GM12878 (cell line): Measurements from ENCODE around the gene EML3. TPM values are rescaled to one million over a fixed set of nuclear protein-coding genes. Genes with fewer than 3 reads are reported as not detected.
A peak's percentile ranks its signal among the peaks of the same experiment; 100 is the strongest.

Source experiments
- ATAC-seq: fragments of 200-7000 bp; cut with Tn5 transposase; 3 replicates; pipeline ENCODE4 v1.9.1; 2020; ENCODE audit warnings: mild to moderate bottlenecking, moderate library complexity
- BruUV-seq: library from RNA; stranded (reverse); fragments of 400-500 nt; replicated peaks from 2 replicates; lab custom pipeline; 2021; lab: Mats Ljungman, UMichigan
- CTCF ChIA-PET: fragments of 300-600 bp; sonication (Branson Sonifier 250); formaldehyde crosslinking; extraction: SDS; loops from one replicate; lab custom pipeline; 2021; ENCODE audit warnings: inconsistent platforms; lab: Yijun Ruan, JAX
- POLR2A ChIA-PET: fragments of 350-600 bp; formaldehyde crosslinking; extraction: SDS; loops from one replicate; lab custom pipeline; 2021; ENCODE audit warnings: inconsistent platforms; lab: Charles Lee
- RAD21 ChIA-PET: fragments of 300-600 bp; sonication (Branson Sonifier 250); formaldehyde crosslinking; loops from one replicate; lab custom pipeline; 2023; ENCODE audit warnings: antibody characterized with exemption; ENCODE audit not compliant: unreplicated experiment; lab: Charles Lee
- SMC1A ChIA-PET: fragments of 300-600 bp; sonication (Branson Sonifier 250); formaldehyde crosslinking; loops from one replicate; lab custom pipeline; 2023; ENCODE audit not compliant: unreplicated experiment, uncharacterized antibody; lab: Charles Lee
- DNase-seq: peaks from one replicate; pipeline ENCODE4 v3.0.0-alpha.2; 2011; ENCODE audit warnings: low read depth, low spot score
- FAIRE-seq: peaks from 3 replicates; lab custom pipeline; 2011; peaks lifted over from hg19 to GRCh38; lab: Jason Lieb, UNC
- H2AFZ ChIP-seq: 2 replicates; pipeline ENCODE4 v1.6.0; 2011; ENCODE audit warnings: low read depth, low read length, control low read depth; ENCODE audit not compliant: control insufficient read depth
- H3K27ac ChIP-seq: 2 replicates; pipeline ENCODE4 v1.5.1; 2011; ENCODE audit warnings: control low read depth; ENCODE audit not compliant: control insufficient read depth, insufficient read depth
- H3K27me3 ChIP-seq, 2 experiments: replicated peaks in 1 of 2; 2 replicates each; pipeline versions ENCODE4 v1.6.0 to v1.6.1; 2011; ENCODE audit warnings: low read length in 1 of 2; ENCODE audit not compliant: control insufficient read depth in 2 of 2, insufficient read depth in 2 of 2
- H3K36me3 ChIP-seq, 2 experiments: 2 replicates each; pipeline ENCODE4 v1.5.1; 2011; ENCODE audit warnings: low read length in 1 of 2; ENCODE audit not compliant: control insufficient read depth in 2 of 2, insufficient read depth in 2 of 2
- H3K4me1 ChIP-seq: 2 replicates; pipeline ENCODE4 v1.6.1; 2011; ENCODE audit warnings: mild to moderate bottlenecking, low read length, moderate library complexity, mixed read lengths; ENCODE audit not compliant: control insufficient read depth, insufficient read depth
- H3K4me2 ChIP-seq: 2 replicates; pipeline ENCODE4 v1.6.0; 2011; ENCODE audit warnings: control low read depth; ENCODE audit not compliant: control insufficient read depth, insufficient read depth
- H3K4me3 ChIP-seq: fragments of 200-600 bp; sonication (generic); 2 replicates; pipeline ENCODE4 v1.5.1; 2016
- H3K79me2 ChIP-seq: 2 replicates; pipeline ENCODE4 v1.6.0; 2011; ENCODE audit warnings: low read length; ENCODE audit not compliant: control insufficient read depth, insufficient read depth
- H3K9ac ChIP-seq: 2 replicates; pipeline ENCODE4 v1.8.0; 2011; ENCODE audit warnings: low read length, control low read depth, mixed read lengths; ENCODE audit not compliant: control insufficient read depth, insufficient read depth
- H3K9me3 ChIP-seq: replicated peaks from 3 replicates; pipeline ENCODE4 v1.5.1; 2011; ENCODE audit warnings: mild to moderate bottlenecking, low read length; ENCODE audit not compliant: control insufficient read depth, insufficient read depth
- H4K20me1 ChIP-seq: 2 replicates; pipeline ENCODE4 v1.6.0; 2011; ENCODE audit not compliant: control insufficient read depth, insufficient read depth
- BHLHE40 ChIP-seq, 2 experiments: fragments of 450-650 bp in 1 of 2; IDR thresholded peaks; 2 replicates each; pipeline ENCODE4 v1.6.1; 2011 to 2017; ENCODE audit warnings: low read depth in 2 of 2, borderline replicate concordance in 1 of 2, improper control_type of control experiment in 1 of 2, low read length in 1 of 2, mild to moderate bottlenecking in 1 of 2
- CBFB ChIP-seq: IDR thresholded peaks from 2 replicates; pipeline ENCODE4 v1.6.1; 2016; ENCODE audit warnings: antibody characterized with exemption, low read depth
- CHD1 ChIP-seq: IDR thresholded peaks from 2 replicates; pipeline ENCODE4 v1.6.1; 2012; ENCODE audit warnings: low read depth, low read length, improper control_type of control experiment
- CREM ChIP-seq: IDR thresholded peaks from 2 replicates; pipeline ENCODE4 v1.6.1; 2014; ENCODE audit warnings: antibody characterized with exemption, low read depth
- FOXM1 ChIP-seq: IDR thresholded peaks from 2 replicates; pipeline ENCODE4 v1.6.1; 2012; ENCODE audit warnings: low read depth, mild to moderate bottlenecking, inconsistent platforms, low read length, moderate library complexity
- HDGF ChIP-seq: fragments of 450-650 bp; IDR thresholded peaks from 2 replicates; pipeline ENCODE4 v1.6.1; 2016; ENCODE audit warnings: antibody characterized with exemption
- MTA3 ChIP-seq: IDR thresholded peaks from 2 replicates; pipeline ENCODE4 v1.6.1; 2012; ENCODE audit warnings: low read length, inconsistent platforms, borderline replicate concordance
- MXI1 ChIP-seq: fragments of 150-350 bp; IDR thresholded peaks from 2 replicates; pipeline ENCODE4 v1.6.1; 2011; ENCODE audit warnings: low read depth, mild to moderate bottlenecking, inconsistent platforms, low read length, improper control_type of control experiment
- POLR2A ChIP-seq: IDR thresholded peaks from 2 replicates; pipeline ENCODE4 v1.6.1; 2011; ENCODE audit warnings: low read depth, mild to moderate bottlenecking, low read length
- RAD21 ChIP-seq: IDR thresholded peaks from 2 replicates; pipeline ENCODE4 v1.6.1; 2011; ENCODE audit warnings: mild to moderate bottlenecking, low read depth, low read length, moderate library complexity; ENCODE audit not compliant: insufficient read depth
- RBBP5 ChIP-seq: fragments of 200-600 bp; sonication (generic); conservative IDR thresholded peaks from 2 replicates; pipeline ENCODE4 v1.6.1; 2016
- RUNX3 ChIP-seq: IDR thresholded peaks from 2 replicates; pipeline ENCODE4 v1.6.1; 2012; ENCODE audit warnings: low read length, inconsistent platforms
- SIN3A ChIP-seq: IDR thresholded peaks from 2 replicates; pipeline ENCODE4 v1.6.1; 2012; ENCODE audit warnings: low read depth, low read length, improper control_type of control experiment
- SMAD5 ChIP-seq: IDR thresholded peaks from 2 replicates; pipeline ENCODE4 v1.6.1; 2016; ENCODE audit warnings: antibody characterized with exemption, low read depth
- SMARCA5 ChIP-seq: fragments of 450-650 bp; IDR thresholded peaks from 2 replicates; pipeline ENCODE4 v1.6.1; 2017; ENCODE audit warnings: mild to moderate bottlenecking
- SMC3 ChIP-seq: IDR thresholded peaks from 2 replicates; pipeline ENCODE4 v1.6.1; 2011; ENCODE audit warnings: low read length, improper control_type of control experiment, borderline replicate concordance
- TBL1XR1 ChIP-seq: IDR thresholded peaks from 2 replicates; pipeline ENCODE4 v1.6.1; 2012; ENCODE audit warnings: low read depth, low read length, improper control_type of control experiment
- YY1 ChIP-seq: IDR thresholded peaks from 2 replicates; pipeline ENCODE4 v1.6.1; 2011; ENCODE audit warnings: low read depth, mild to moderate bottlenecking, low read length
- WGBS: methylation state at CpG from one replicate; pipeline ENCODE4 v1.1.6; 2016; ENCODE audit warnings: low lambda C conversion rate; ENCODE audit not compliant: insufficient replicate concordance, insufficient coverage; ENCODE audit errors: missing lambda C conversion rate; 5-methylcytosine and 5-hydroxymethylcytosine counted together
- in situ Hi-C: fragments of 300-500 bp; cut with MboI; formaldehyde crosslinking; loops from 9 replicates; pipeline ENCODE4 v1.14.3; 2018; ENCODE audit warnings: mixed read lengths
- intact Hi-C: fragments of 100-400 bp; cut with micrococcal nuclease; formaldehyde crosslinking; loops from one replicate; pipeline ENCODE4 v1.14.2; 2022; ENCODE audit not compliant: unreplicated experiment
- polyA plus RNA-seq, 11 experiments: library from polyadenylated mRNA; depleted of rRNA in 4 of 11; unstranded in 6 of 11; stranded (reverse) in 5 of 11; fragments of >200 nt; fragmentation: Nextera tagmentation in 4 of 11; fragmentation: Illumina TruSeq in 1 of 11; extraction: Ambion mirVana in 4 of 11; extraction: Trizol in 1 of 11; gene quantifications; 1 replicate in 1 of 11; 2 replicates in 10 of 11; pipeline versions ENCODE4 v1.2.1 to v1.2.3, GENCODE V29; 2011 to 2016; ENCODE audit warnings: inconsistent platforms in 2 of 11, missing spikeins in 2 of 11, low read depth in 1 of 11
- total RNA-seq, 4 experiments: library from RNA; depleted of rRNA in 3 of 4; stranded (reverse); fragments of >200 nt in 3 of 4; fragmentation: Illumina TruSeq in 1 of 4; extraction: Trizol in 1 of 4; gene quantifications; 2 replicates each; pipeline versions ENCODE4 v1.2.1 to v1.2.3, GENCODE V29; 2013 to 2021
- TF ChIP-seq, protein P1 (sequence below), 3 experiments: IDR thresholded peaks in 2 of 3; conservative IDR thresholded peaks in 1 of 3; 2 replicates each; pipeline ENCODE4 v1.5.1; 2011; ENCODE audit warnings: low read depth in 3 of 3, low read length in 3 of 3, mild to moderate bottlenecking in 3 of 3, control low read depth in 2 of 3, moderate library complexity in 2 of 3, inconsistent platforms in 1 of 3, mixed read lengths in 1 of 3; ENCODE audit not compliant: control insufficient read depth in 2 of 3, insufficient read depth in 1 of 3; ENCODE audit errors: extremely low read depth in 1 of 3
- TF ChIP-seq, protein P2 (sequence below): fragments of 150-350 bp; IDR thresholded peaks from 2 replicates; pipeline ENCODE4 v1.6.1; 2016; ENCODE audit warnings: low read depth, low read length

The EML3 gene
- total and polyA plus RNA-seq, 10 of the 15 experiments (the other 5 are each of a cell fraction or from before 2014, with no cell fraction given) = 0.58 to 82.5 (median 24.8) TPM

DNA sequence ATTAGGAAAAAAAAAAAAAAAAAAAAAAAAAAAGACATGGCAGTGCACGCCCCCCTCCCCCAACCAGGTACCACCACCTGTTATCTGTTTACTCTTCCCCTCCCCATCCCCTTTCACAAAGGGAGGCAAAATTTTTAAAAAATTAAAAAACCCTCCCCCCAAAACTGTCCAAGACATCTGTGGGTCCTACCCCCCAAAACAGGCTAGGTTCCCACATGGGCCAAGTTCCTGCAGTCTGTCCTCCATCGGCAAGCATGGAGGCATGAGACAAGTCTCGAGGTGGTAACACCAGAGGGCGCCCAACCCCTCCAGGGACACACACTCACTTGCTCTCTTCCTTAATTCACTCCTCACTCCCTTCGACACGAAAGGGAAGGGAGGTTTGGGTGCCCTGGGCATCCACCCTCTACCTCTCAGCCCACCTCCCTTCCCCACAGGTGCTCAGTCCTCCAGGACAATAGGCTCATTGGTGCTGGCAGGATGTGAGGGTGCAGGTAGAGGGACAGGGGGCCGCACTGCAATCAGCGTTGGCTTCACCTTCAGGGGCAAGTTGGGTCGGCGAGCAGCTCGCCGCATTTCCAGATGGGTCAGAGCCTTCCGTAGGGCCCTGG lies 19.0 kb downstream of the EML3 start:
- intact Hi-C loops = loop anchor here (5.0 to 10.0 kb wide), 2 partner anchors 241 to 269 kb away; partner anchors contain the start of genes STX5, TEX54 and WDR74
- Histone ChIP-seq H4K20me1 (no peaks in the 10 kb centered on the region; the same call in 1 of the 2 replicates), H3K4me2 (no peak overlapping the region), H2AFZ (no peak overlapping the region), H3K9ac (no peak overlapping the region), H3K27me3 (no peaks in the 10 kb centered on the region), H3K9me3 (no peaks in the 10 kb centered on the region), H3K4me3 (no peak overlapping the region), H3K36me3 (peaks cover 37 to 48% of the 10 kb centered on the region in 2 experiments), H3K79me2 (peaks cover 29% of the 10 kb centered on the region), H3K4me1 (peaks cover 16% of the 10 kb centered on the region), H3K27ac (no peak overlapping the region)
- ATAC-seq (peak; percentile 56), DNase-seq (no peak), FAIRE-seq (no peak)
- 60% methylated on average over 12 of the region's 13 CpGs for WGBS
- CTCF ChIA-PET = interaction anchor here (0.6 to 5.5 kb wide), 24 partner anchors 7 to 269 kb away, joined by 3 to 48 read pairs (median 10); partner anchors contain the start of genes C11orf98, CSKMT, EEF1G and MTA2
- RAD21 ChIA-PET = interaction anchor here (0.7 to 3.5 kb wide), 9 partner anchors 7 to 264 kb away, joined by 3 to 36 read pairs (median 12); partner anchors contain the start of genes EEF1G, LBHD1, MTA2 and UQCC3
- POLR2A ChIA-PET = interaction anchor here (0.9 to 3.1 kb wide), 8 partner anchors 8 to 79 kb away, joined by 3 to 37 read pairs (median 12); partner anchors contain the start of genes B3GAT3, EEF1G, LBHD1 and MTA2
- in situ Hi-C loops = no loop called here
- no TSS peak for BruUV-seq
- SMC1A ChIA-PET = interaction anchor here (0.6 to 3.1 kb wide), 14 partner anchors 7 to 177 kb away, joined by 3 to 30 read pairs (median 4); partner anchors contain the start of genes B3GAT3, C11orf98, CSKMT and EEF1G
- TF ChIP-seq POLR2A (peak; percentile 21; the same call in 1 of the 2 replicates), SMARCA5 (no peak; the same call in 1 of the 2 replicates), YY1 (peak; percentile 86), TBL1XR1 (no peak), CREM (no peak), CBFB (peak; percentile 30; the same call in 1 of the 2 replicates), SMAD5 (0 out of 2 replicates have a peak, but pooled peaks have one; percentile 48), FOXM1 (no peak), MTA3 (no peak), BHLHE40 (IDR thresholded peaks at IDR 0.05; ENCODE audit: borderline replicate concordance in 1 of 2, low read depth in 2 of 2, low read length in 1 of 2) (0 out of 4 replicates have a peak, but pooled peaks of 1 of the 2 experiments have one; percentile 9), SIN3A (no peak), CHD1 (no peak), MXI1 (peak; percentile 63; the same call in 1 of the 2 replicates), RUNX3 (peak; percentile 28; the same call in 1 of the 2 replicates), RAD21 (peak; percentile 49), HDGF (peak; percentile 74; the same call in 1 of the 2 replicates), RBBP5 (no peak), SMC3 (peak; percentile 78)
- TF ChIP-seq, protein P1, sequence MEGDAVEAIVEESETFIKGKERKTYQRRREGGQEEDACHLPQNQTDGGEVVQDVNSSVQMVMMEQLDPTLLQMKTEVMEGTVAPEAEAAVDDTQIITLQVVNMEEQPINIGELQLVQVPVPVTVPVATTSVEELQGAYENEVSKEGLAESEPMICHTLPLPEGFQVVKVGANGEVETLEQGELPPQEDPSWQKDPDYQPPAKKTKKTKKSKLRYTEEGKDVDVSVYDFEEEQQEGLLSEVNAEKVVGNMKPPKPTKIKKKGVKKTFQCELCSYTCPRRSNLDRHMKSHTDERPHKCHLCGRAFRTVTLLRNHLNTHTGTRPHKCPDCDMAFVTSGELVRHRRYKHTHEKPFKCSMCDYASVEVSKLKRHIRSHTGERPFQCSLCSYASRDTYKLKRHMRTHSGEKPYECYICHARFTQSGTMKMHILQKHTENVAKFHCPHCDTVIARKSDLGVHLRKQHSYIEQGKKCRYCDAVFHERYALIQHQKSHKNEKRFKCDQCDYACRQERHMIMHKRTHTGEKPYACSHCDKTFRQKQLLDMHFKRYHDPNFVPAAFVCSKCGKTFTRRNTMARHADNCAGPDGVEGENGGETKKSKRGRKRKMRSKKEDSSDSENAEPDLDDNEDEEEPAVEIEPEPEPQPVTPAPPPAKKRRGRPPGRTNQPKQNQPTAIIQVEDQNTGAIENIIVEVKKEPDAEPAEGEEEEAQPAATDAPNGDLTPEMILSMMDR (IDR thresholded peaks at IDR 0.05 in 2 of 3, conservative IDR thresholded peaks at IDR 0.05 in 1 of 3; ENCODE audit: control insufficient read depth in 2 of 3, extremely low read depth in 1 of 3, insufficient read depth in 1 of 3, low read depth in 3 of 3, low read length in 3 of 3) = peak; percentile 67 to 80 (median 78)
- TF ChIP-seq, protein P2, sequence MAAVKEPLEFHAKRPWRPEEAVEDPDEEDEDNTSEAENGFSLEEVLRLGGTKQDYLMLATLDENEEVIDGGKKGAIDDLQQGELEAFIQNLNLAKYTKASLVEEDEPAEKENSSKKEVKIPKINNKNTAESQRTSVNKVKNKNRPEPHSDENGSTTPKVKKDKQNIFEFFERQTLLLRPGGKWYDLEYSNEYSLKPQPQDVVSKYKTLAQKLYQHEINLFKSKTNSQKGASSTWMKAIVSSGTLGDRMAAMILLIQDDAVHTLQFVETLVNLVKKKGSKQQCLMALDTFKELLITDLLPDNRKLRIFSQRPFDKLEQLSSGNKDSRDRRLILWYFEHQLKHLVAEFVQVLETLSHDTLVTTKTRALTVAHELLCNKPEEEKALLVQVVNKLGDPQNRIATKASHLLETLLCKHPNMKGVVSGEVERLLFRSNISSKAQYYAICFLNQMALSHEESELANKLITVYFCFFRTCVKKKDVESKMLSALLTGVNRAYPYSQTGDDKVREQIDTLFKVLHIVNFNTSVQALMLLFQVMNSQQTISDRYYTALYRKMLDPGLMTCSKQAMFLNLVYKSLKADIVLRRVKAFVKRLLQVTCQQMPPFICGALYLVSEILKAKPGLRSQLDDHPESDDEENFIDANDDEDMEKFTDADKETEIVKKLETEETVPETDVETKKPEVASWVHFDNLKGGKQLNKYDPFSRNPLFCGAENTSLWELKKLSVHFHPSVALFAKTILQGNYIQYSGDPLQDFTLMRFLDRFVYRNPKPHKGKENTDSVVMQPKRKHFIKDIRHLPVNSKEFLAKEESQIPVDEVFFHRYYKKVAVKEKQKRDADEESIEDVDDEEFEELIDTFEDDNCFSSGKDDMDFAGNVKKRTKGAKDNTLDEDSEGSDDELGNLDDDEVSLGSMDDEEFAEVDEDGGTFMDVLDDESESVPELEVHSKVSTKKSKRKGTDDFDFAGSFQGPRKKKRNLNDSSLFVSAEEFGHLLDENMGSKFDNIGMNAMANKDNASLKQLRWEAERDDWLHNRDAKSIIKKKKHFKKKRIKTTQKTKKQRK = no peak
